Left lung (tissue), 10 donors: ENCODE measurements around the gene APOBR. TPM values are rescaled to one million over a fixed set of nuclear protein-coding genes. Genes with fewer than 3 reads are reported as not detected.

Source experiments
- ATAC-seq: fragments of 200-7000 bp; cut with Tn5 transposase; one replicate; pipeline ENCODE4 v1.9.1; 2020; ENCODE audit warnings: moderate library complexity
- DNase-seq, 4 donors: peaks; one replicate each; pipeline ENCODE4 v3.0.0-alpha.2; 2013 to 2020
- H3K27ac ChIP-seq, 2 donors: fragments of 200-600 bp; sonication (generic) in 1 of 2; one replicate each; pipeline versions ENCODE4 v1.5.0 to v1.8.0; 2020 to 2021
- H3K27me3 ChIP-seq, 2 donors: fragments of 200-600 bp; sonication (generic) in 1 of 2; one replicate each; pipeline versions ENCODE4 v1.5.0 to v1.8.0; 2020 to 2021
- H3K36me3 ChIP-seq, 2 donors: fragments of 200-600 bp; sonication (generic) in 1 of 2; one replicate each; pipeline versions ENCODE4 v1.5.0 to v1.8.0; 2020 to 2021
- H3K4me1 ChIP-seq, 2 donors: fragments of 200-600 bp; one replicate each; pipeline ENCODE4 v1.8.0; 2021
- H3K4me3 ChIP-seq, 2 donors: fragments of 200-600 bp; sonication (generic) in 1 of 2; one replicate each; pipeline versions ENCODE4 v1.5.0 to v1.8.0; 2020 to 2021; ENCODE audit warnings: mild to moderate bottlenecking in 1 of 2
- H3K9me3 ChIP-seq, 2 donors: fragments of 200-600 bp; sonication (generic) in 1 of 2; one replicate each; pipeline versions ENCODE4 v1.5.0 to v1.8.0; 2020 to 2021
- CTCF ChIP-seq, 2 donors: fragments of 200-600 bp; sonication (generic) in 1 of 2; IDR thresholded peaks; one replicate each; pipeline versions ENCODE4 v1.5.0 to v1.8.0; 2021; ENCODE audit warnings: antibody characterized with exemption in 2 of 2
- intact Hi-C, 2 donors: fragments of 100-400 bp; cut with DNase I; formaldehyde crosslinking; loops; one replicate each; pipeline versions ENCODE4 v1.11.2 to v1.14.2; 2022
- polyA plus RNA-seq, 6 donors: library from polyadenylated mRNA; unstranded; fragments of 120-200 nt; gene quantifications; one replicate each; pipeline ENCODE4 v1.2.1, GENCODE V29; 2013; ENCODE audit not compliant: insufficient read length in 6 of 6
- total RNA-seq, 2 donors: library from RNA; stranded (reverse); fragmentation: NEBNext Ultra II Directional; extraction: Animal tissue kit (Norgen Biotek cat#: 25700); gene quantifications; one replicate each; pipeline ENCODE4 v1.2.1, GENCODE V29; 2021
- donor health status: DM: no; HTN: yes; CAD: no.
- donor health status: DM: no; HTN: no; CAD: no.

Gene APOBR
- total and polyA plus RNA-seq, 8 donors, result 1.0 to 22.9 (median 1.5) TPM

GRCh38 chr16:28548306-28548802 is 53.9 kb downstream of the APOBR start:
- no peak for ATAC-seq
- DNase-seq, result no peak
- intact Hi-C loops, result no loop called here
- no peaks in the 10 kb centered on the region for H3K9me3 ChIP-seq
- no peaks in the 10 kb centered on the region for H3K36me3 ChIP-seq
- no peaks in the 10 kb centered on the region for H3K27me3 ChIP-seq
- peaks cover 2 to 11% of the 10 kb centered on the region in 2 donors for H3K4me1 ChIP-seq
- no peak overlapping the region for H3K27ac ChIP-seq
- no peak overlapping the region for H3K4me3 ChIP-seq
- TF ChIP-seq CTCF (IDR thresholded peaks at IDR 0.05), result no peak

Other genes with a start within 250 kb of the APOBR start
- 1 to 10 TPM; 1.7 to 2.8 TPM for gene SBK1, start 202.1 kb upstream of the APOBR start, total RNA-seq
- 10 to 100 TPM; 13.0 to 16.4 (median 15.5) TPM for gene SBK1, start 202.1 kb upstream of the APOBR start, polyA plus RNA-seq
- 1 to 10 TPM in 1 of 2 donors, under 1 TPM in 1; 0.76 to 4.7 TPM for gene NPIPB6, start 131.1 kb upstream of the APOBR start, total RNA-seq
- gene NPIPB6, start 131.1 kb upstream of the APOBR start, polyA plus RNA-seq, result 1 to 10 TPM in 5 of 6 donors, under 1 TPM in 1; 0.89 to 2.9 (median 2.2) TPM
- gene EIF3CL, start 90.8 kb upstream of the APOBR start, total RNA-seq, result 10 to 100 TPM; 10.6 to 42.2 TPM
- 100 to 1,000 TPM in 2 of 6 donors, 10 to 100 TPM in 4; 48.6 to 107 (median 66.4) TPM for gene EIF3CL, start 90.8 kb upstream of the APOBR start, polyA plus RNA-seq
- not detected for gene NPIPB7, start 22.3 kb upstream of the APOBR start, total RNA-seq
- under 1 TPM in 3 of 6 donors, not detected in 3; 0.18 to 0.41 (median 0.33) TPM for gene NPIPB7, start 22.3 kb upstream of the APOBR start, polyA plus RNA-seq
- gene CLN3, start 2.6 kb upstream of the APOBR start, total RNA-seq, result 10 to 100 TPM; 57.5 to 72.8 TPM
- 10 to 100 TPM; 22.1 to 29.0 (median 24.8) TPM for gene CLN3, start 2.6 kb upstream of the APOBR start, polyA plus RNA-seq
- gene IL27, start 12.2 kb downstream of the APOBR start, total RNA-seq, result under 1 TPM in 1 of 2 donors, not detected in 1; 0.94 TPM
- gene IL27, start 12.2 kb downstream of the APOBR start, polyA plus RNA-seq, result under 1 TPM in 1 of 6 donors, not detected in 5; 0.38 TPM
- 100 to 1,000 TPM; 141 to 142 TPM for gene NUPR1, start 44.3 kb downstream of the APOBR start, total RNA-seq
- gene NUPR1, start 44.3 kb downstream of the APOBR start, polyA plus RNA-seq, result 10 to 100 TPM; 31.3 to 45.8 (median 35.4) TPM
- gene SGF29, start 59.3 kb downstream of the APOBR start, total RNA-seq, result 10 to 100 TPM; 16.6 to 27.4 TPM
- 10 to 100 TPM; 12.1 to 29.8 (median 21.8) TPM for gene SGF29, start 59.3 kb downstream of the APOBR start, polyA plus RNA-seq
- gene SULT1A2, start 102.4 kb downstream of the APOBR start, total RNA-seq, result 10 to 100 TPM in 1 of 2 donors, 1 to 10 TPM in 1; 5.2 to 16.6 TPM
- 1 to 10 TPM; 2.9 to 3.9 (median 3.7) TPM for gene SULT1A2, start 102.4 kb downstream of the APOBR start, polyA plus RNA-seq
- 10 to 100 TPM; 38.6 to 68.6 TPM for gene SULT1A1, start 115.4 kb downstream of the APOBR start, total RNA-seq
- gene SULT1A1, start 115.4 kb downstream of the APOBR start, polyA plus RNA-seq, result 10 to 100 TPM; 21.8 to 45.3 (median 34.4) TPM
- under 1 TPM; 0.16 to 0.38 TPM for gene NPIPB8, start 143.4 kb downstream of the APOBR start, total RNA-seq
- 1 to 10 TPM; 1.1 to 6.0 (median 2.2) TPM for gene NPIPB8, start 143.4 kb downstream of the APOBR start, polyA plus RNA-seq
- gene EIF3C, start 216.8 kb downstream of the APOBR start, total RNA-seq, result 100 to 1,000 TPM; 354 to 395 TPM
- gene EIF3C, start 216.8 kb downstream of the APOBR start, polyA plus RNA-seq, result 100 to 1,000 TPM; 273 to 478 (median 321) TPM